ENCODE measurements around the gene USP49.
A peak's percentile ranks its signal among the peaks of the same experiment; 100 is the strongest.

The USP49 gene

DNA sequence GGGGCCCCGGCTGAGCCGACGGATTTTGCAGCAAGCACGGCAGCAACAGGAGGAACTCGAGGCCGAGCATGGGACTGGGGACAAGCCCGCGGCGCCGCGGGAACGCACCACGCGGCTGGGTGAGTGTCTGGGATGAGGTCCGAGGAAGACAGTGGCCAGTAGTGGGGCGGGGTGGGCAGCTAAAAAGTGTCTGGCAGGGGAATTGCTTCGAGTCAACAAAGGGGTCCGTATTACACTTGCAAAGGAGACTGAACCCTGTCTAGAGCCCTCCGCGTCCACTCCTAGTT lies 26.5 kb upstream of the USP49 start:
- no peak for DNase-seq (ENCODE audit: extremely low read depth, insufficient read length)

DNA sequence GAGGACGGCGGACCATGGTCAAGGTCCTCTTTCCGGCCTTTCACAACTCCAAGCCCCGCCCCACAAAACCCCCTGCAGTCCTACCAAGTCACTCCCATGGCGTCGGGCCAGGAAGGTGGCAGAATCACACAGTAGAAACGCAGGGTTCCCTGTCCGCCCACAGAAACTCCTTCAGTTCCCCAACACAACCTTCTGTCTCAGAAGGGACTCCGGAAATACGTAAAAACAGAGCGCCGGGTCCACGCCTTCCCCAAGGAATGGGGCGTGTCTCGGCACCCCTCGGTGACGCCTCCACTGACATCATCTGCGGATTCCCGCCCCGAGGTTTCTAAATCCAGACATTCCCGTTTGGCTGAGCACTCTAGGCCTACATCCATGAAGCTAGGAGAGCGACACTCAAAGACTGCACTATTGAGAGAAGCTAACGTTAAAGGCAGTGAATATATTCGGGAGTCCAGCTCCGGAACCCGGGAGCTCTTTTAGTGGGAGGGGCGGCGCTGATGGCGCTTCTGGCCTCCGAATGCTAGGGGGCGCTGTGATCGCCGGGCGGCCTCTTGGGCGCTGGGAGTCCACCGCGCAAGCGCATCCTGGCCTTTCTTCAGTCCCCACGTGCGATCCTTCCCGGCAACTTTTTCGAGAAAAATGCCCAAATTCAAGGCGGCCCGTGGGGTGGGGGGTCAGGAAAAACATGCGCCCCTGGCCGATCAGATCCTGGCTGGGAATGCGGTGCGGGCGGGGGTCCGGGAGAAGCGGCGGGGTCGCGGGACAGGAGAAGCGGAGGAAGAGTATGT lies 25.9 kb upstream of the USP49 start, which contains the start of the genes BYSL and MED20:
Gene BYSL (plus strand): TSS at position 579 of the 791 bp plus-strand sequence. CDS start 64 bp downstream, at position 643.
Gene MED20 (minus strand): TSS at position 219 of the 791 bp plus-strand sequence. CDS start 121 bp downstream, at position 98.
- Histone ChIP-seq H3K27me3 (replicated peaks; ENCODE audit: control insufficient read depth, insufficient read depth, low read length) (no peaks in the 10 kb centered on the region), H3K36me3 (ENCODE audit: control insufficient read depth, insufficient read depth, low read length) (peaks cover 11% of the 10 kb centered on the region), H3K4me3 (replicated peaks; ENCODE audit: low read depth, low read length) (peak within 1 kb of the TSS; percentile 83)
- DNase-seq (ENCODE audit: extremely low read depth, insufficient read length): peak; percentile 89
- TF ChIP-seq CTCF (IDR thresholded peaks at IDR 0.05; ENCODE audit: insufficient read depth, low read length, poor library complexity, severe bottlenecking): peak; percentile 95

More for the DNA sequence above, 26.5 kb upstream of the USP49 start:
- Histone ChIP-seq H3K4me3 (replicated peaks; ENCODE audit: low read depth, low read length) (peak overlapping the region; percentile 83), H3K36me3 (ENCODE audit: control insufficient read depth, insufficient read depth, low read length) (peaks cover 11% of the 10 kb centered on the region), H3K27me3 (replicated peaks; ENCODE audit: control insufficient read depth, insufficient read depth, low read length) (no peaks in the 10 kb centered on the region)
- TF ChIP-seq CTCF (IDR thresholded peaks at IDR 0.05; ENCODE audit: insufficient read depth, low read length, poor library complexity, severe bottlenecking): no peak

DNA sequence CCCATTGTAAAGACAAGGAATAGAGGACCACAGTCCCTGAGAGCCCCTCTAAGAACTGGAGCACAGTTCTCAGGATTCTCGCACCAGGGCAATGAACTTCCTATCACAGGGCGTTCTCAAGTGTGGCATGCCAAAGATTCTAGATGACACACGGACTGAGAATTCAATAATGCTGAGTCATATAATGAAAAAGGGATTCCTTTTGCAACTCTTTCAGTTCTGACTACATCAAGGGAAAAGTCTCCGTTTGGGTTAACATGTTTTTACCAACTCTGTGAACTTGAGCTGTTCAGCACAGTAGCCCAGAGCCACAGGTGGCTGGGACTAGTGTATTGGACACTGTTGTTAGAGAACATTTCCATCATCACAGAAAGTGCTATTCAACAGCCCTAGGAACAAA lies 22.4 kb upstream of the USP49 start:
- peaks cover 2% of the 10 kb centered on the region; the same call in 1 of the 2 replicates for H3K36me3 ChIP-seq (ENCODE audit: control insufficient read depth, insufficient read depth, low read length)
- no peak for TF ChIP-seq CTCF (IDR thresholded peaks at IDR 0.05; ENCODE audit: insufficient read depth, low read length, poor library complexity, severe bottlenecking)
- no peak for DNase-seq (ENCODE audit: extremely low read depth, insufficient read length)
- H3K27me3 ChIP-seq (replicated peaks; ENCODE audit: control insufficient read depth, insufficient read depth, low read length): no peaks in the 10 kb centered on the region
- H3K4me3 ChIP-seq (replicated peaks; ENCODE audit: low read depth, low read length): no peak overlapping the region

DNA sequence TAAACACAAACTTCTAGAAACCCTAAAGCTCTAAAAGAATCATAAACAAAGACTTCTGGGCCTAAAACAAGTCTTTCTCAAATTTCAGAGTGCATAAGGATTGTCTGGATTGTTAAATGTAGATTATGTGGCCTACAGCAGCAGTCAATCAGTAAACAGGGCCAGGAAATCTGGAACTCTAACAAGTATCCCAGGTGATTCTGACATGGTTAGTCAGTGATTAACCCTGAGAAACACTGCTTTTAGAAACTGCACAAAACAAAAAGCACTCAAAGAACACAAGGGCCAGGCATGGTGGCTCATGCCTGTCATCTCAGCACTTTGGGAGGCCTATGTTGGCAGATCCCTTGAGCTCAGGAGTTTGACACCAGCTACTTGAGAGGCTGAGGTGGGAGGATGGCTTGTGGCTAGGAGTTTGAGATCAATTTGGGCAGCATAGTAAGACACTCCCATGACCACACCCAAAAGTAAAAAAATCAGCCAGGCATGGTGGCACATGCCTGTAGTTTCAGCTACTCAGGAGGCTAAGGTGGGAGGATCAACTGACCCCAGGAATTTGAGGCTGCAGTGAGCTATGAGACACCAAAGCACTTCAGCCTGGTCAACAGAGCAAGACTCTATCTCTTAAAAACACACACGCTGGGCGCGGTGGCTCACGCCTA lies 19.8 kb upstream of the USP49 start:
- DNase-seq (ENCODE audit: extremely low read depth, insufficient read length): no peak
- peaks cover 2% of the 10 kb centered on the region; the same call in 1 of the 2 replicates for H3K36me3 ChIP-seq (ENCODE audit: control insufficient read depth, insufficient read depth, low read length)
- H3K4me3 ChIP-seq (replicated peaks; ENCODE audit: low read depth, low read length): no peak overlapping the region
- TF ChIP-seq CTCF (IDR thresholded peaks at IDR 0.05; ENCODE audit: insufficient read depth, low read length, poor library complexity, severe bottlenecking): no peak
- H3K27me3 ChIP-seq (replicated peaks; ENCODE audit: control insufficient read depth, insufficient read depth, low read length): no peaks in the 10 kb centered on the region

- Histone ChIP-seq H3K4me3 (replicated peaks; ENCODE audit: low read depth, low read length) (no peak overlapping the region), H3K27me3 (replicated peaks; ENCODE audit: control insufficient read depth, insufficient read depth, low read length) (no peaks in the 10 kb centered on the region), H3K36me3 (ENCODE audit: control insufficient read depth, insufficient read depth, low read length) (peaks cover 2% of the 10 kb centered on the region; the same call in 1 of the 2 replicates)
- DNase-seq (ENCODE audit: extremely low read depth, insufficient read length): no peak
- TF ChIP-seq CTCF (IDR thresholded peaks at IDR 0.05; ENCODE audit: insufficient read depth, low read length, poor library complexity, severe bottlenecking): no peak
Measured at GRCh38 chr6:41914343-41914742, 19.2 kb upstream of the USP49 start.
